Measurements from ENCODE around the gene C21orf91. TPM values are rescaled to one million over a fixed set of nuclear protein-coding genes. Genes with fewer than 3 reads are reported as not detected.

C21orf91 gene
- total and polyA plus RNA-seq, 2 donors (not counting 1 experiment from before 2014, with no cell fraction given), result 6.7 to 32.3 TPM

GRCh38 chr21:17793246-17794123 is 25.7 kb downstream of the C21orf91 start:
- ChIA-PET POLR2A (no interaction called here), CTCF (interaction anchor here (0.8 to 1.4 kb wide), 6 partner anchors 9 to 131 kb away, joined by 3 to 6 read pairs (median 3); no protein-coding TSS in a partner anchor)
- peak overlapping the region; percentile 70 for H3K27ac Mint-ChIP-seq
- intact Hi-C loops (cut with micrococcal nuclease), result loop anchor here (1.0 to 2.0 kb wide), 2 partner anchors 9 to 25 kb away; partner anchors contain the start of gene C21orf91
- peak overlapping the region; percentile 29 to 70 for H3K27ac ChIP-seq (ENCODE audit: low read length in 2 of 2)
- peak overlapping the region; percentile 62 for H3K9ac ChIP-seq (ENCODE audit: low read length)
- peaks cover 10 to 15% of the 10 kb centered on the region in 2 experiments for H3K36me3 ChIP-seq (replicated peaks in 1 of 2; ENCODE audit: control extremely low read depth in 1 of 2, control insufficient read depth in 1 of 2, extremely low read depth in 1 of 2, insufficient read depth in 2 of 2, low read length in 1 of 2)
- no peaks in the 10 kb centered on the region for H3K79me2 ChIP-seq (ENCODE audit: control insufficient read depth, insufficient read depth, low read length)
- no peak for TF ChIP-seq EZH2 (IDR thresholded peaks at IDR 0.05; ENCODE audit: borderline replicate concordance, insufficient read depth, low read depth, low read length, poor library complexity, severe bottlenecking)
- TF ChIP-seq CTCF (IDR thresholded peaks at IDR 0.05), result no peak
- no peaks in the 10 kb centered on the region for H3K9me3 Mint-ChIP-seq (ENCODE audit: insufficient read depth)
- no peaks in the 10 kb centered on the region for H3K27me3 ChIP-seq (replicated peaks in 1 of 4; ENCODE audit: control extremely low read depth in 1 of 4, control insufficient read depth in 3 of 4, insufficient read depth in 4 of 4, low read length in 3 of 4)
- H4K20me1 ChIP-seq (ENCODE audit: control insufficient read depth, insufficient read depth, low read length, poor library complexity, severe bottlenecking), result no peaks in the 10 kb centered on the region
- peaks cover 18 to 25% of the 10 kb centered on the region in 2 donors for H3K4me1 ChIP-seq (ENCODE audit: control insufficient read depth in 2 of 2, insufficient read depth in 2 of 2, low read length in 2 of 2)
- peak overlapping the region in 4 of 5 experiments; percentile 9 to 60 (median 38) for H3K4me3 ChIP-seq (ENCODE audit: control extremely low read depth in 1 of 5, extremely low read depth in 1 of 5, insufficient read depth in 1 of 5, low read depth in 2 of 5, low read length in 4 of 5)
- H3K4me2 ChIP-seq (replicated peaks; ENCODE audit: low read depth, low read length, poor library complexity, severe bottlenecking), result peak overlapping the region; percentile 64
- peaks cover 47% of the 10 kb centered on the region for H3K4me1 Mint-ChIP-seq
- ATAC-seq (ENCODE audit: low read depth) (peak; percentile 64), DNase-seq (peak; percentile 52)
- 69% methylated on average over 3 of the region's 9 CpGs for WGBS (ENCODE audit: insufficient coverage)
- H2AFZ ChIP-seq (ENCODE audit: insufficient read depth, low read depth, low read length, poor library complexity, severe bottlenecking), result peak overlapping the region; percentile 60
- peak overlapping the region; percentile 76 for H3K4me3 Mint-ChIP-seq
- no peaks in the 10 kb centered on the region for H3K9me3 ChIP-seq (ENCODE audit: control extremely low read depth in 1 of 3, control insufficient read depth in 2 of 3, insufficient read depth in 1 of 3, low read length in 2 of 3)
- H3K27me3 Mint-ChIP-seq, result no peaks in the 10 kb centered on the region

GRCh38 chr21:17789656-17790055 is 29.5 kb downstream of the C21orf91 start:
- CTCF ChIA-PET, result no interaction called here
- ATAC-seq (ENCODE audit: low read depth), result no peak
- no peak for DNase-seq
- Mint-ChIP-seq H3K27me3 (no peaks in the 10 kb centered on the region), H3K4me3 (no peak overlapping the region), H3K4me1 (peaks cover 47% of the 10 kb centered on the region), H3K27ac (no peak overlapping the region), H3K9me3 (ENCODE audit: insufficient read depth) (peaks cover 5% of the 10 kb centered on the region)
- Histone ChIP-seq H3K79me2 (ENCODE audit: control insufficient read depth, insufficient read depth, low read length) (no peaks in the 10 kb centered on the region), H2AFZ (ENCODE audit: insufficient read depth, low read depth, low read length, poor library complexity, severe bottlenecking) (no peak overlapping the region), H3K4me3 (ENCODE audit: control extremely low read depth in 1 of 5, extremely low read depth in 1 of 5, insufficient read depth in 1 of 5, low read depth in 2 of 5, low read length in 4 of 5) (no peak overlapping the region), H3K36me3 (replicated peaks in 1 of 2; ENCODE audit: control extremely low read depth in 1 of 2, control insufficient read depth in 1 of 2, extremely low read depth in 1 of 2, insufficient read depth in 2 of 2, low read length in 1 of 2) (peaks cover 8 to 17% of the 10 kb centered on the region in 2 experiments), H3K4me1 (ENCODE audit: control insufficient read depth in 2 of 2, insufficient read depth in 2 of 2, low read length in 2 of 2) (peaks cover 26 to 30% of the 10 kb centered on the region in 2 donors), H3K9me3 (ENCODE audit: control extremely low read depth in 1 of 3, control insufficient read depth in 2 of 3, insufficient read depth in 1 of 3, low read length in 2 of 3) (peaks cover 0 to 4% (median 1%) of the 10 kb centered on the region in 3 donors), H3K9ac (ENCODE audit: low read length) (no peak overlapping the region), H3K27ac (ENCODE audit: low read length in 2 of 2) (no peak overlapping the region), H4K20me1 (ENCODE audit: control insufficient read depth, insufficient read depth, low read length, poor library complexity, severe bottlenecking) (no peaks in the 10 kb centered on the region), H3K4me2 (replicated peaks; ENCODE audit: low read depth, low read length, poor library complexity, severe bottlenecking) (peak overlapping the region; percentile 20), H3K27me3 (replicated peaks in 1 of 4; ENCODE audit: control extremely low read depth in 1 of 4, control insufficient read depth in 3 of 4, insufficient read depth in 4 of 4, low read length in 3 of 4) (no peaks in the 10 kb centered on the region)
- intact Hi-C loops (cut with micrococcal nuclease), result loop anchor here (2.0 kb wide), 1 partner anchor 177 kb away; the partner anchor contains the start of gene BTG3
- WGBS (ENCODE audit: insufficient coverage), result no CpG with 5 or more reads among the region's 3 CpGs
- no peak for TF ChIP-seq EZH2 (IDR thresholded peaks at IDR 0.05; ENCODE audit: borderline replicate concordance, insufficient read depth, low read depth, low read length, poor library complexity, severe bottlenecking)
- TF ChIP-seq CTCF (IDR thresholded peaks at IDR 0.05), result no peak
- POLR2A ChIA-PET, result no interaction called here

All from B cell (primary cell).